NAMALWA (cell line): ENCODE data around the gene MYO3B.

Experiments
- DNase-seq: peaks from one replicate; pipeline ENCODE4 v3.0.0-alpha.2; 2015; ENCODE audit warnings: low spot score

Gene MYO3B

DNA sequence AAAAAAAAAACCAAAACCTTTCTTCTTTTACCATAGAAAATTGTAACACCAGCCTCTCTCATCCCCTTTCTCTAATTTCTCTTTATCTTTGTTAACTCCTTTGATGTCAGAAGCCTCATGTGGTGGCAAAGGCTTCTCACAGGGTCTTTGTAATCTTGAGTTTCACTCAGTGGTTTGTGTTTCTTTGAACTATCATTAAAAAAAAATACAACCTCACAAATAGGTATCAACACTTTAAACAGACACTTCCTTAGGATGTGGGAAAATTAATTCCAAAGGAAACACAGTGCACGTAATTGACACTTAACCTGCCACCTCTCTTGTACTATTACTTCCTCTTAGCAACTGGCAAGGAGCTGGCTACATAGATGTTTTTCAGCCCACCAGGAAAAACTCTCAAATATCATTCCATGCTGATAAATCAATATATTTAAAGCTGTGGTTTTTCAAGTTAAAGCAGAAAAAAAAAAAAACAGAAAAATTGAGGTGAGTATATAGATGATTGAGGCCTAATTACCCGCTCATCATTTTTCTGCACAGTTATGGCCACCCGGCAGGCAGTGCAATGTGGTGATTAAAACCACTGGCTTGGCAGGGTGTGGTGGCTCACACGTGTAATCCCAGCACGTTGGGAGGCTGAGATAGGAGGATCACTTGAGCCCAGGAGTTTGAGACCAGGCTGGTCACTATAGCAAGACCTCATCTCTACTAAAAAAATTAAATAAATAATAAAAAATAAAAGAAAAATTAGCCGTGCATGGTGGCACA, 193.5 kb downstream of the MYO3B start:
- DNase-seq = no peak

DNA sequence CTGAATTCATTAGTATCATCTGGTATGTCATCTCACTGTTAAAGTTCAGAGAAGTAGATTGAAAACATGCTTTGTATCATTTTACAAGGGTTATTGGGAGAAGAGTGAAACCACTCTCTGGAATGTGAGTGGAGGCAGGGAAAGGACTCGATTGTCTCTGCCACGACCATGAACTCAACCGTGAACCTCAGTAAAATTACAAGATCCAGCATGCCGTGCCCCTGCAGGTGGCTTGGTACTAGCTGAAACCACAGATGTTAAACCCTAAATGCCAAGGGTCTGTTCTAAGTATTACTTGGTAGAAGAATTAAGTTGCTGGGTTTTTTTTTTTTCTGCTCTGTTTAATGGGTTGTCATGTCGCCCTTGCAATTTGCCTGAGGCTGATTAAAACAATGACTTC, 197.2 kb downstream of the MYO3B start:
- DNase-seq = peak; percentile 35

DNA sequence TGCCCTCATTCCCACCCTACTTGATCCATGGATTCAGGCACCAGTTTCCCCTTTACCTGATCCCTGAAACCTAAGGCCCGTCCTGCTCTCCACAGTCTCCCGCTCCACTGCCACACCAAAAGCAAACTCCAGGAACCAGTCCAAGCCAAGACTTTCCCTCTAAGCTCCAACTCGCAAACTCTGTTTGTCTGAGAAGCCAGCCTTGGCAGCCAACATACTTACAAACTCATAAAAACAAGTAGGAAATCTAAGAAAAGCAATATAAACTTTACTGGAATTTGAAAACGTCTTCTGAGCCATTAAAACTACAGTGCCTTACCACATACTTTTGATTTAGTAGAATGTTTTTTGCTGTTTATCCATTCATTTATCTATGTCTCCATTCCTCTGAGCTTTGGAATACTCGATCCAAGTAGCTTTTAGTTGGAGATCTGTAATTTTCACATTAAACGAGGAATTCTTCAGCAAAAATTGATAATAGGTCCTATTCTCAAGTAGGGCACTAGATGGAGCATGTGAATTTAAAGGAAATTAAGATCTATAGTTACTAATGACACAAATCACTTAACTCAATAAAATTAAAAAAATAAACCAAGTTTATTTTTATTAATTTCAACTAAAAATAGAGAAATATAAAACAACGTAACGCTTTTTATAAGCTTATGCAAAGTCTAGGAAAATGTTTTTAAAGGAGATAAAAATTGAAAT, 199.7 kb downstream of the MYO3B start:
- no peak for DNase-seq

DNA sequence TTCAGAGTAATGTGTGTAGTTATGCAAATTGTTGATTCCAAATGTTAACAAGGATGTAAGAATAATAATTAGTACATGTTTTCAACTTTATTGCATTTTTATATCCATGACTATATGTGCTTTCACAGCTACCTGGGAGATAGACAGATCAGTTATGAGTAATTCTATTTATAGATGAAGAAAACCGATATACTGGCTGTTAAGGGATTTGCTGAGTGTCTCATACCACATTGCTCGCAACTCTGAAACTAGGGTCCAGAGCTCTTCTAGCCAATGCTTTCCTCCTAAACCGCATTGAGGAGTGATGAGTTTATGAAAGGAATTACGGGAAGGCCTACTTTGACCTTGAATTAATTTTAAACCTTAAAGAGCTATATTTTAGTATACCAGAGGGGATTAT, 202.3 kb downstream of the MYO3B start:
- DNase-seq = no peak

DNA sequence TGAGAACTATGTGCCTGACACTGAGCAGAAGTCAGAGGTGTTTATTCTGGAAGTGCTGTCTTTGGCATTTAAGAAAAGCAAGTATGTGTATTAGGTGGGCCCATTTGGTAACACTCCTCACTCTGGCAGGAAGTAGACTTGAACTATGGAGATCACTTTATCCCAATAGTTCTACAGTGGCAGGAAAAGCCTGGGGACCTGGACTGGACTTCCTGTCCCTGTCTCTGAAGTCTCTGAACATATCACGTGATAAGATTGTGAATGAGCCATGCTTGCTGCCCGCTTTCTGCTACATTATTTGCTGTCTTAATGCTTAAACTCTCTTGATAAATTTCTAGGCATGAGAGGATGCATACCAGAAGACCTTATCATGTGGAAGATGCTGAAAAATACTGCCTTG, 203.7 kb downstream of the MYO3B start:
- DNase-seq = no peak

DNA sequence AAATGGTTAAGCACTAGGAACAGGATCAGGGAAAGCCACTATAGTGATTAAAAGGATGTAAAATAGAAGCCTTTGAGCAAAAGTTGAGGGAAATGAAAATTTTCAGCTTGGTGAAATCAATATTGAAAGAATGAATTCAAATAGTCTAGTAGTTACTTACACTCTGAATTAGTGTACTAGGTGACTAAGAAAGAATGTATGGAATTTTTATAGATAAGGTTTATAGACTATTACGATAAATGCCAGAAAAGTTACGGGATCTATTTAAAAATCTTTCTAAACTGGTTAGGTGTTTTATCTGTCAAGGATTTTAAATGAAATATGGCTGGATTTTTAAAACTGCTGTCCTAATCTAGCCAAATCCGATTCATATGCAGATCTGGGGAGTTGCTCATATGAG, 208.6 kb downstream of the MYO3B start:
- no peak for DNase-seq

DNA sequence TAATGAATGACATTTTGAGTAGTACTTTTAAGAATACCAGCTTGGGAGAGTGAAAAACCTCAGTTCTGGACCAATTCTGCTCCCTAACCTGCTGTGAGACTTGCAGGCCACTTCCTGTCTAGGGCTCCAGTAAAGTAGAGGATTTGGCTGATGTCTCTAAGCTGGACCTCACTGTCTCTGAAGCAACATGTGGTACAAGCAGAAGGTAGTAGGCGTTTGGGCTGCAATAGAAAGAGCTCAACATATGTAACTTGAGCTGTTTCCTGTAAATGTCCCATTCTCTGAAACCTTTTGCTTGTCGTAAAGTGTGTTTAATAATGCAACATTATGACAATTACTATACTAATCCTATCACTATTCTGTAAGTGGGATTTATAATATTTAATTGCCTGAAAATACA, 213.1 kb downstream of the MYO3B start:
- DNase-seq = no peak

DNA sequence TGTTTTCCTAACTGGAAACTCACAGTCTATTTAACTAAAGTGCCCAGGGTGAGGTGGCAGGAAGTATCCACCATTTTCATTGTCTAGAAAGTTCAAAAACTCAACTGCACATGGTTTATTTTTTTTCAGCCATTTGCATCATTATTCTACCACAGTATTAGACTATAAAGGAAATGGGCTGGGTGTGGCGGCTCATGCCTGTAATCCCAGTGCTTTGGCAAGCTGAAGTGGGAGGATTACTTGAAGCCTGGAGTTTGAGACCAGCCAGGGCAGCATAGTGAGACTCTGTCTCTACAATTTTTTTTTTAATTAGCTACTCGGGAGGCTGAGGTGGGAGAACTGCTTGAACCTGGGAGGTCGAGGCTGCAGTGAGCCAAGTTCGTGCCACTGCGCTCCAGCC, 213.8 kb downstream of the MYO3B start:
- no peak for DNase-seq

DNA sequence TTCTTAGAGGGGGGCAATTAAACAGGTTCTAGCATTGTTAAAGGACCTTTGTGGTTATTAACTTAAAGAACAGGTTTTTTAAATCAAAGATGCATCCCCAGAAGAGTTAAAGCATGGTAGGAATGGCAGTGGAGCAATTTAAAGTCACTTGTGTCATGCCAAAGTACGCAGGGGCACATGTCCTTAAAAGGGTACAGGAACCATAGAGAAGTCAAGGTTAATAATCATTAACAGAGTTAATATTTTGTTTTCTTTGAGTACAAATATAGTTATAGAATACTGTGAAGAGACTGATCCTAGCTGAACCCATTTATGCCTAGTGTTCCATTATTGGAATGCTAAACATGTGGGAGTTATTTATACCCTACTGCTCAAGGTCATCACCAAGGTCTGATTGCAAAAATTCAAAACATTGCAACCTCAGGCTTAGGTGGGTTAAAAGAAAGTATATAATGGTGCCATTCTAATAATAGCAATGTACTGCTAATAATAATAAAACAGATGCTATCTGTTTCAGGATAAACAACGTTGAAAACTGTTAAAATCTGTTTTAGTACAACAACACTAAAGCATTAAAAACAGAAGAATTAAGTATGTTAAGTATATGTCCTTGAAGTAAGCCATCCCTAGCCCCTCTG, 216.0 kb downstream of the MYO3B start:
- DNase-seq = no peak

DNA sequence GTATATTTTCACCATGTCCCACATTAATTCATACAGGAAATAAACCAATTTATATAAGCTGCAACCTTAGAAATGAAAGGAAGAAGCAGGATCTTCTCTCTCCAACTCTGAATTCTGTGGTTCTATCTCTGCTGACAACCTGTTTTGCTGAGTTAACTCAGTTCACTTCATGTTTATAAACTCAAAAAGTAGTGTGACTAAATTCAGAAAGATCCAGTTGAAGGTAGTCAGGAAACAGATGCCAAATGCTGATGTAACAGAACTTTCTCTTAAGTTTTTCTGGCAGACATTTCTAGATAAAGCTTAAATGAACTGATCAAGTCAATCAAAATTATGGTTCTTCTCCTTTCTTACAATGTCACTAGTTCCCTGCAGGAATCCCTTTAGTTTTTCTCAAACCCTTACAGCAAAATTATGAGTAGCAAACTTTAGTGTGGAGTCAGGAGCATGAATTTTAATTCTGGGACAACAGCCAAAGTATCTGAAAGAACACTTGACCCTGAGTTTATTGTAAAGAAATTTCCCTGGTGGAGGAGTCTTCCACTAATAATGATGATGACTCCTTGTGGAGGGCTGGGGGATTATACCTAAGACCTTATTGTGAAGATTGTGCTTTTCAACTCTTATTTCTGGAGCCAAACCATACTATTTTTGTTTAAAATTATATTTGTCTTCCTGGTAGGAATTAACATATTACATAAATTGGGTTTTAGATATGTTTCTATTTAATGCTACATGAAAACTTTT, 216.9 kb downstream of the MYO3B start:
- DNase-seq = no peak

DNA sequence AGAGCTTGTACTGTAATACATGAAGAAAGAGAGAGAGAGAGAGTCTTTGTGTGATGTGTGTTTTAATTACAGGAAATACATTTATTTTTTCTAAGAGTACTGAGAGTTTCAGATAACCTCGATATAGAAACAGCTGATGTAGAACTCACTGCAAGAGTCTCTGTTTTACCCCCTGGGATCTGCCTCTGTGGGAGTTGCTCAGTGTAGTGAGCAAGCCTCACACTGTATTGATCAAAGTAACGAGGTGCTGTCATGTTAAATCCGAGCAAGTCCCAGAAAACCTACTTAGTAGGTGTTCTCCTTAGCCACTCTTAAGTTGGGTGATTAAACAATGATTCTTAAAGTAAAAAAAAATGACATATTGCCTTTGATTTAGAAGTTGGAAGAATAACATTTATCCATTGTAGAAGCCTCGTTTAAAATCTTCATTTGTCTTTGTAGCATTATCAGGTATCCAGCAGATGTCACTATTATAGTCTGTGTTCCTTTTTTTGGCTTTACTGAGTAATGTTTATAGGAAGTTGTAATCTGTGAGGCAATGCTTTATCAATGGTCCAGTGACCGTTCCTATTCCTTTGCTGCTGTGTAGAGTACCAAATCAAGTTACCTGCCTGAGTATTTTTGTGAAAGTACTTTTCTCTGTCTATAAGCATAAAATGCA, 219.0 kb downstream of the MYO3B start:
- DNase-seq = peak; percentile 46

DNA sequence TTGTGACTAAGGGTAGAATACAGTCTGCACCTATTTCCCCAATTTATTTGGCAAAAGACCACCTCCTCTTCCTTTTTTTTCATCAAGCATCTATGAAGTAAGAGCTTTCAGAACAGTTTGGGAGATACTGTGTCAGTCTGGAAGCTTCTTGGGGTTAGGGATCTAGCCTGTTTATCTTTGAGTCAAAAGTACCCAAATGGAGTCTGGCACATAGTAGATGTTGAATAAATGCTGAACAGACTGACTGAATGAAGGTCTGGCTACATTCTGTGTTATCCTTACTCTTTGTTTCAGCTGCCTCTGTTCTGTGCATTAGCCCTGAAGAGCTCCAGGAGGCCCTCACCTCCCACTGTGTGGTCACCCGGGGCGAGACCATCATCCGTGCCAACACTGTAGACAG, 223.2 kb downstream of the MYO3B start:
- no peak for DNase-seq

DNA sequence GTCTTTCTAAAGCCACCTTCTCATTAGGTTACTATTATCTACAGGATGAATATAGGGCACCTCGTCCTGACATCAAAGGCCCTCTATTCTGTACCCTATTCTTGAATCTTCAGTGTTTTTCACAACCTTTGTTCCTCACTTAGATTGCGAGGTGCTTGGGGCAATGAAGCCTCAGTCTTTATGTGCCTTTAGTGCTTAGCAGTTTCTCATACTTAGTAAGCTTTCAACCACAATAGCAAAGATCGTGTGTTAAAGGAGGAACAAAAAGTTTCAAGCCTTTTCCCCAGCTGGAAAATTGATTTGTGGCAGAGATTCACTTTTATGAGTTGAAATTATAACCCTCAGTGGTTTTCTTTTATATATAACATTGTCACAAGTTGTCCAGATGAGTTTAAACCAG, 226.9 kb downstream of the MYO3B start:
- DNase-seq = no peak

DNA sequence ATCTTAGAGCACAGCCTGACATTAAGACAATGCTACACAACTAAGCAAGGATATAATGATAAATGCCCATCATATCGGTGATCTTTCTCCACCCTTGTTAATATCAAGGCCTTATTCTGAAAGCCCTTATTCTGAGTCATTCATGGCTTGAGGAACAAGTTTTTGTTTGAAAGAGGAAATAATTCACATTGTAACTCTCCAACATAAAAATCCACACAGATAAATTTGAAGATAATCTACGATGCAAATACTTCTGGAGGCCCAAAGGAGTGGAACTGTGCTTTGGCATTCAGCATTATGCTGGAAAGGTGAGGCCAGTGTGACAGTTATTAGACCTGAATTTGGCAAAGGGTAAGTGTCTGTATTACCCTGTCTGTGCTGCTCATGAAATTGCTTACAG, 227.4 kb downstream of the MYO3B start:
- no peak for DNase-seq

DNA sequence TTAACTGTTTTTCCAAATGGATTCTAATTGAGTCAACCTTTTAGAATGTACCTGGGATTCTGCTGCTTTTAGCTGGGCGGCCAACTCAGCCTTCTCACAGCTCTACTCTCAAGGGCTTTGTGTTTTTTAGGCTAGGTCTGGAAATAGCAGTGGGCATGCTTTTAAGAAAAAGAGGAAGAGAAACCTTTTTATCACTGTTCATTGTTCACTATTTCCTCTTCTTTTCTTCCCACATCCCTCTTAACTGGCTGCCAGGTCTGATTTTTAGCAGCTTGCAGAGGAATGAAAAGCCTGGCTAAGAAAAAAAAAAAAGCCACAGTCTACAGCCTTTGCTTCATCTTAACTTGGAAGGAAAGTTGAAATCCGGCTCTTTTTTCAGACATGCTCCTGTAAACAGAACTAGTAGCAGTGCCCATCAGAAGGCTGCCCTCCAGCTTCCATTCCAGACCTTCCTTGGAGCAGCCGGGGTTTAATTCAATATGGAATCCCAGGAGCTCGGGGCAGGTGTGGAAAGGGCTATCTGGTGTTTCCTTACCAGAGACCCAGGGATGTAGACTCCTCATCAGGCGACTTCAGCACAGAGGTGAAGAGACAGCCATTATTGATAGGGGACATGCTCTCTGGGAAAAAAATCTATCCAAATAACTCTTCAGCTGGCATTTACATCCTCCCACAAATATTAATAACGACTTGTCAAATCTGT, 230.7 kb downstream of the MYO3B start:
- peak; percentile 58 for DNase-seq

DNA sequence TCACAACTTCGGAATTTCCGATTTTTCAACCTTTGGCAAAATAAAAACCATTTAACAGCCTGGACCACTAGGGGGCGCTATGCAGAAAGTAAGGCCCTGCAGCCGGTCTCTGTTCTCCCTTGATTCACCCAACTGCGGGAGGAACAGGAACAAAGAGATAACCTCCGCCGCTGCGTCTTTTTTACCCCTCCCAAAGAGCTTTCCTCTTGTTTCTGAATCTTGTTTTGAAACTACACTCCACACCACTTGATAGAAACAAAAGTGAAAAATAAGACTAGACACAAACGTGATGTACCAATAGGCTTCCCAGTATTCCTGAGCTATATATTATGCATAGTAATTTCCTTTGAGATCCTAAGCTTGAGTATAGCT, 231.2 kb downstream of the MYO3B start:
- DNase-seq = peak; percentile 82

DNA sequence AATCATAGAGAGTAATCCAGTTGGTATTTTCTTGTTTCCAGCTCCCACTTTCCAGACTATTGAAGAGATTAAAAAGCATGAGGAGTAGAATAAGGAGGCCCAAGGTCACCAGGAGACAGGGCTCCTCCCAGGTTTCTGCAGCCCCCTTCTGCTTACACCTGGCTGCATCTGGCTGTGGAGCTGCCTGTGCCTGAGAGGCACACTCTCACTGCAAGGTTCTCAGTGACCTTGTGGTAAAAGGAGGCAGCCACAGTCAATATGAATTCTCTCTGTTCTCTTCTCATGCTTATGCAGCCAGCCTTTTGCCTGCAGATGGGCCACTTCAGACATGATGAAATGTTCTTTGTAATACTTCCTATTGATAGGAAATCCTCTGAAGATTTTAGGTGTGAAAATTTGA, 233.7 kb downstream of the MYO3B start:
- DNase-seq = no peak

DNA sequence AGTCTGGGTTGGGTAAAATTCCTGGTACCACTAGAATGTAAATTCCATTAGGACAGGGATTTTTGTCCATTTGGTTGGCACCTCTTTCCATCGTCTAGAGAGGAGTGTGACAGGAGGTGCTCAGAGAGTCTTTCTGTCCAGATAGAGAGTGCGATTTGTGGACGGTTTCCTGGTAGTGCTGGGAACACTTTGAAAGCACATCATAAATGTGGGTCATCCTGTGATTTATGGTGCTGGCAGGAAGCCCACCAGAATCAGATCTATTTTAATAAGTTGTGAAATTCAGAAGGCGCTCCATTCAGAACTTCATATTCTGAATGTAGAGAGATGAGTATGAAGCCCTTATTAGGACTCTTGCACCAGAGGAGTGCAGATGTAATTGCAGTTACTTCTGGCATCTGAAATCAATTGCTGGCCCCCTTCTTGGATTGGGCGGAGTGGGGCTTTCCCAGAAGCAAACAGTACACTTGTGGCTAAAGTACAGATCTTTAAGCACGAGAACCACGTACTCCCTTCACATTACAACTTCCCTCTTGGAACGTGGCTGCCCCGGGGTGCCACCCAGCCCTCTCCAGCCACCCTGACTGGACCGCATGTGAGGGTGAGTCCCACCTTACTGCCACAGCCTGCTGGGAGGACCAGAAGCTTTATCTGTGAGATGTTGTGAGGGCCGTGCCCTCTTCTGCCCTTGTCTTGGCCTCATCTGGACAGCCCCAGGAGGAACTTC, 243.2 kb downstream of the MYO3B start:
- no peak for DNase-seq

DNA sequence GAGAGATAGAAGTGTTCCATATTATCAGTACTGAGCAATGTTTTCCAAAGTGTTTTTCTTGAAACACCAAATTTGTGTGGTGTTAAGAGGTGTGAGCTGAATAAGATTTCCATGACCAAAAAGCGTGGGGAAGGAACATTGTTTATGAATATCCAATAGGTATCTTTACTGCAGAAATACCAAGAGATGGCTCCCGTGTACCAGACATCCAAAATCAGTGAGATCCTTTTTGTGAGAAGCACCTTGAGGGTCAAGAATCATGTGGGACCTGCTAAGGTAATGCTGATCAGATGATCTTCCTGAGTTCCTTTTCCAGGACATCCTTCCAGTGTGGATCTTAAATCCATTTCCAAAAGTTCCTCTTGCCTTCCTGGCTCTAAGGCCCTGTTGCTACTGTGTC, 246.0 kb downstream of the MYO3B start:
- no peak for DNase-seq

DNA sequence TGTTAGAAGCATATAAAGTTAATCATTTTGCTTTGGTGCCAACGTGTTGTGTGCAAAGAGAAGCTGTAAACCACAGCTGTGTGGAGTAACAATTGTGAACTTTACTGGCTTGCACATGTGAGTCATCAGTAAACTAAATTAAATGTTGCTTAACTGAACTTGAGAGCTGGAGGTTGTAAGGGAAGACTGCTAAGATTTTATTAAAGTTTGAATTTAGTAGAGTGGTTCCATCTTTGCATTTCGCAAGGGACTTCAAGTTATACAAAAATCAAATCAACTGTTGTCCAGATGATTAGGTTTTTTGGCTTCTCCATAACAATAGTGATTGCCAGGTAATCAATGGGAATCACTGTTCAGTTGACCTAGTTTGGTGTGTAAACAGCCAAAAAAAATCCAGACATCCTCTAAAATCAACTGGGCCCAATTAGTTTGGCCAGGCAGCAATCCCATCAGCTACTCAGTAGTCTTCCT, 247.4 kb downstream of the MYO3B start:
- DNase-seq = no peak

DNA sequence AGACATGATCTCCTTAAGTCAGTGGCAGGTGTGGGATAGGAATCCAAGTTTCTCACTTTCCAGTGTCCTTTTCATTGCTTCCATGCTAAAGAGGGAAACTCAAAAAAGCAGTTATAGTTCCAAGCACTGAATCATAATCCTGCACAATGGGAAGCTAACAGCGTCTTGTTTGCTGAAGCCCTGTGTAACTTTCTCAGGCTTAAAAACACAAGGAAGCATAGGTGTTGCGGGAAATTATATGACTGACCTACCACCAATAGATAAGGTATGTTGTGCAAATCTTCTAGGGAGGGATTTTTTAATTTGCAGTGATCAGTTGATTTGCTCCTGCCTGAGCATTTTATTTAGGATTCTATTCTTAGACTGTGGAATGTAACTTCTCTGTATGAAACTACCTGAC, 250.9 kb downstream of the MYO3B start:
- no peak for DNase-seq
